Endothelial cell of umbilical vein (primary cell): Measurements from ENCODE around the gene EML6.

Experiments used
- EZH2 ChIP-seq: IDR thresholded peaks from 2 replicates; pipeline ENCODE4 v1.6.1; 2012; ENCODE audit warnings: borderline replicate concordance, low read depth, mild to moderate bottlenecking, moderate library complexity, low read length, inconsistent platforms; ENCODE audit not compliant: severe bottlenecking
- JUN ChIP-seq: IDR thresholded peaks from 2 replicates; pipeline ENCODE4 v1.6.1; 2011; ENCODE audit warnings: borderline replicate concordance, low read depth; ENCODE audit not compliant: insufficient read length, insufficient read depth
- POLR2AphosphoS5 ChIP-seq: IDR thresholded peaks from 2 replicates; pipeline ENCODE4 v1.6.1; 2012; ENCODE audit warnings: low read depth, mild to moderate bottlenecking, control low read depth, low read length, moderate library complexity; ENCODE audit not compliant: insufficient read depth
- TF ChIP-seq, protein P1 (sequence below), 2 donors: IDR thresholded peaks; 1 replicate in 1 of 2; 2 replicates in 1 of 2; pipeline ENCODE4 v1.5.1; 2011; ENCODE audit warnings: low read length in 2 of 2, mild to moderate bottlenecking in 2 of 2, moderate library complexity in 2 of 2, control low read depth in 1 of 2, inconsistent platforms in 1 of 2, low read depth in 1 of 2; ENCODE audit not compliant: insufficient read depth in 1 of 2; ENCODE audit errors: extremely low read depth in 1 of 2

DNA sequence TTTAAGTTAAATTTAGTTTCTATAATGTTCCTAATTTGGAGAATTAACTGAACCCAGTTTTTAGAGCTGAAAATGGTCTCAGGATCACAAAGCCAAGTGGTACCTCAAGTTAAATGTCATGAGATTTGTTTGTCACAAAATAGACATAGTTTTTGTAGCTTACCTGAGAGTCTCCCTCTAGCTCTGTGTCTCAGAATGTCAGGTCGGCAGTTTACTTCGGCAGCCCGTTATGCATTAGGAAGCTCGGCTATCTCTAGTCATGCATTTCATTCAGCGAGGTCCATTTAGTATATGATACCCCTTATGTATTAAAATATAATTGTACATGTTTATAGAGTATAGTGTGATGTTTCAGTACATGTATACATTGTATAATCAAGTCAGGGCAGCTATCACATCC is 155.6 kb downstream of the EML6 start:
- TF ChIP-seq, protein P1, sequence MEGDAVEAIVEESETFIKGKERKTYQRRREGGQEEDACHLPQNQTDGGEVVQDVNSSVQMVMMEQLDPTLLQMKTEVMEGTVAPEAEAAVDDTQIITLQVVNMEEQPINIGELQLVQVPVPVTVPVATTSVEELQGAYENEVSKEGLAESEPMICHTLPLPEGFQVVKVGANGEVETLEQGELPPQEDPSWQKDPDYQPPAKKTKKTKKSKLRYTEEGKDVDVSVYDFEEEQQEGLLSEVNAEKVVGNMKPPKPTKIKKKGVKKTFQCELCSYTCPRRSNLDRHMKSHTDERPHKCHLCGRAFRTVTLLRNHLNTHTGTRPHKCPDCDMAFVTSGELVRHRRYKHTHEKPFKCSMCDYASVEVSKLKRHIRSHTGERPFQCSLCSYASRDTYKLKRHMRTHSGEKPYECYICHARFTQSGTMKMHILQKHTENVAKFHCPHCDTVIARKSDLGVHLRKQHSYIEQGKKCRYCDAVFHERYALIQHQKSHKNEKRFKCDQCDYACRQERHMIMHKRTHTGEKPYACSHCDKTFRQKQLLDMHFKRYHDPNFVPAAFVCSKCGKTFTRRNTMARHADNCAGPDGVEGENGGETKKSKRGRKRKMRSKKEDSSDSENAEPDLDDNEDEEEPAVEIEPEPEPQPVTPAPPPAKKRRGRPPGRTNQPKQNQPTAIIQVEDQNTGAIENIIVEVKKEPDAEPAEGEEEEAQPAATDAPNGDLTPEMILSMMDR (IDR thresholded peaks at IDR 0.05; ENCODE audit: extremely low read depth in 1 of 2, insufficient read depth in 1 of 2, low read depth in 1 of 2, low read length in 2 of 2), result no peak
- TF ChIP-seq EZH2 (no peak), JUN (no peak), POLR2AphosphoS5 (no peak)
